ENCODE results near the gene LTC4S.

The LTC4S gene

DNA sequence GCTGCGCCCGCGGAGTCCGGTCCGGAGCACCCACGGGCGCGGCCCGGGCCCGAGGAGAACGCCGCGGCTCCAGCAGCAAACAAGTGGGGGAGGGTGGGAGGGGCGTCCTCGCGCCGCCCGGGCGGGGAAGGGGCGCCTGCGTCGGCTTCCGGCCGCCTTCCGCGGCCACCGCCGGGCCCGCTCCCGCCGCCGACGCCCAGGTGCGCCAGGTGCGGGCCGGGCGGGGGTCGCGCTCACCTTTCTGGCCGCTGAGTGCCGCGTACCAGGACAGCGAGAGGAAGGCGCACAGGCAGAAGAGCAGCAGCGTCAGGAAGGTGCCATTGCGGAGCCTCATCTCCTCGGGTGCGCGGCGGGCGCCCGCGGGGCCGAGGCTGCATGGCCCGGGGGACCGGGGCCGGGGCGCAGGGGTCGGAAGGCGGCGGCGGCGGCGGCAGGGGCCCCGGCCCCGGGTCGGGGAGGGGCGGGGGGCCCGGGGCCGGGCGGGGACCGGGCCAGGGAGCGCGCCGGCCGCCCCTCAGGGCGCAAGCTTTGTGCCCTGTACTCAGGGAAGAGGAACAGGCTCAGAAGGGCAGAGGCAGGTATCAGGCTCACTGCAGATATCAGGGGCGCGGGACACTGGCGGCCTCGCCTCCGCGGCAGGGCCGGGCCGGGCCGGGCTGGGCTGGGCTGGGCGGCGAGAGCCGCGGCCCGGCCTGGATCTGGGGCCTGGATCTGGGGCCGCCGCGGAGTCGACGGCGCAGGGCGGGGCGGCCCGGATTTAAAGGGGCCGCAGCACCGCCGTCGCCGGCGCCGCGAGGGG lies 12.7 kb downstream of the LTC4S start, which contains the start of gene MGAT4B:
Gene MGAT4B (minus strand): TSS at position 617 of the 799 bp plus-strand sequence. CDS start 283 bp downstream, at position 334.
- peak in 1 of 2 donors; percentile 52 for DNase-seq (ENCODE audit: low read depth in 2 of 2)

DNA sequence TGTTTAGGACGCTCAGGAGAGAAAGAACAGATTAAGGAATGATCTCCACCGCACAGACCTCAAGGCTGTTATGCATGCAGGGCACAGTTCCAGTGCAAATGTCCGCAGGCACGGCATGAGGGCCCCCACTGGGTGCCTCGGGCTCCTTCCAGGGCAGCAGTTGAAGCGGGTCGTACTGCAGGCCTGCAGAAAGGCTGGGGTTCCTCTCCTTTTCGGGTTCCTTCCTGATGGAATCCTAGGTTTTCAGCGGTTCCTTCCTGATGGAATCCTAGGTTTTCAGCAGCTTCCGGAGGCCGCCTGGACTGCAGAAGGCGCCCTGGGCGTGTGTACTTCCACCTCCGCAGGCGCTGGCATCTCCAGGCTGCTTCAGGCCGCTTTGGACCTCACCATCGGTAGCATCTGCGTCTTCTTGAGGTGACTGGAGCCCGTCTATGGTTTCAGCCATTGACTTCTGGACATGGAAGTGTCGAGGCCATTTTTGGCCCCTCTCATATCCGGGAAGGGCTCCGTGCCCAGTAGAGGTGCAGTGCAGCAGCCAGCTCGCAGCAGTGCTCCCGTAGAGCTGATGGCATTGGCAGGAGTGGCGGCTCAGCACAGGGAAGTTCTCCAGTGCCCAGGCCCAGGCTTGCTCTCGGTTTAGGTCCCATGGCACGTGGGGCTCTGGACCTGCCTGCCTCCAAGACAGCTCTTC lies 18.5 kb downstream of the LTC4S start:
- no peak for DNase-seq (ENCODE audit: low read depth in 2 of 2)

DNA sequence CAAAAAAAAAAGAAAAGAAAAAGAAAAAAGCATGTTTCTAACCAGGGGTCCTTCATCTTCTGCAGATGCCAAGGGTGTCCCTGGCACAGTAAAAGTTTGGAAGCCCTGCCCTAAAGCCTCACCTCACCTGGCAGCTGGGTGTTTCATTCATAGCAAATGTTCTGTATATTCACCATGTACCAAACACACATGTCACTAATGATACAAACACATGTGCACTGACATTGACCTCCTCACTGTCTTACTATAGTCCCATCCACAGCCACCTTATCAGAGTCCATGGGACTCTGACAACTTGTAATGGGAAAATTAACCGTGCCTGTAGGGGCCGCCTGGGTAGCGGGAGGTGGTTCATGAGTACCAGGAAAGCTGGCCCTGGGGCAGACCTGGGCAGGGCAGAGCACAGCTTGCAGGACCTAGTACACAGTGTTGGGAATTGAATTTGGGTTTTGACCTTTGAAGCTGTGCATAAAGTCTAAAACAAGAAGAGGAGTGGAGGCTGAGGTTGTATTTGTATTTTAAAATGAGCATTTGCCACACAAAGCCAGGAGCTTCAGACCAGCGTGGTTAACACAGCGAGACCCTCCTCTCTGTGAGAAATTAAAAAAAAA lies 19.3 kb downstream of the LTC4S start:
- no peak for DNase-seq (ENCODE audit: low read depth in 2 of 2)

GRCh38 chr5:179814090-179814489 lies 20.3 kb downstream of the LTC4S start:
- DNase-seq (ENCODE audit: low read depth in 2 of 2) = no peak

GRCh38 chr5:179815491-179816249 lies 21.9 kb downstream of the LTC4S start:
- no peak for DNase-seq (ENCODE audit: low read depth in 2 of 2)

DNA sequence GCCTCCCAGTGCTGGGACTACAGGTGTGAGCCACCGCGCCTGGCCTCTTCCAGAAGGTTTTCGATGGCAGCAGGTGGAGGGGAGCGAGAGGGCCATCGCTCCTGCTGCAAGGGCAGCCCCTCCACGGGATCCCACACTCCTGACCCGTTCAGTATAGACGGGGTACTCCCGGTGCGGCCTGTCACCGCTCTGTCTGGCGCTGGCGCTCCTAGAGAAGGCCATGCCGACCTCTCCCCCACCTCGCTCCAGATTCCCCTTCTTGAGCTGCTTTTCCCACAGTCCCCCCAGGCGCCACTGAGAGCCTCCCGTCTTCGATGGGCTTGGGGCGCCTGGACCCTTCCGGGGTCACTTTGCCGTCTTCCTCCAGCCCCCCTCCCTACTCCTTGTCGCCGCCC lies 22.6 kb downstream of the LTC4S start:
- no peak for DNase-seq (ENCODE audit: low read depth in 2 of 2)

GRCh38 chr5:179816796-179817469 lies 23.1 kb downstream of the LTC4S start:
- no peak for DNase-seq (ENCODE audit: low read depth in 2 of 2)

- DNase-seq (ENCODE audit: low read depth in 2 of 2) = no peak
These were observed 23.7 kb downstream of the LTC4S start for GRCh38 chr5:179817470-179817840.

- no peak for DNase-seq (ENCODE audit: low read depth in 2 of 2)
These were observed 24.3 kb downstream of the LTC4S start for GRCh38 chr5:179817890-179818745.

DNA sequence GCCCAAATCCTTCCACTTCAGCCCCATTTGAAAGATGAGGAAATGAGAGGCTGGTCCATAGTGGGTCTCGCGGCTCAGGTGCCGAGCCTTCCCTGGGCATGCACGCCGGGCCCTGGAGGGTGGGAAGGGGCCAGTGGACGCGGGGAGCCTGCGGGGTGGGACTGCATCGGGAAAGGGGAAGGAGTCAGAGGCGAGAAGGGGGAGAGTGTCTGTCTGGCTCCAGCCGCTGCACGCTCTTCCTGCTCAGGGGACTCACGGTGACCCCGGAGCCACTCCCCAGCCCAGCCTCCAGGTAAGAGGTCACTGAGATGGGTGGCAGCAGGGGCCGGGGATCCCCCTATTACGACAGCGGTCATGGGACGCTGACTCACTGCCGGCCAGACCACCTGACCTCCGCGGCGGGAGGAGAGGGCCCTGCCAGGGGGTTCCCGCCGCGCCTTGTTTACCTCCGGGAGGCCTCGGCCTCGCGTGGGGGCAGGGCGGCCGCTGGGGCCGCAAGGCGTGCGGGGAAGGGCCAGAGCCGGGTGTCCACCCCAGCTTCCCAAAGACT lies 25.0 kb downstream of the LTC4S start:
- peak in 1 of 2 donors; percentile 70 for DNase-seq (ENCODE audit: low read depth in 2 of 2)

- no peak for DNase-seq (ENCODE audit: low read depth in 2 of 2)
These were observed 25.7 kb downstream of the LTC4S start for GRCh38 chr5:179819296-179820126.

- no peak for DNase-seq (ENCODE audit: low read depth in 2 of 2)
These were observed 26.3 kb downstream of the LTC4S start for GRCh38 chr5:179820127-179820482.

- DNase-seq (ENCODE audit: low read depth in 2 of 2) = peak in 1 of 2 donors; percentile 71
These were observed 26.9 kb downstream of the LTC4S start, which contains the start of gene SQSTM1 for GRCh38 chr5:179820483-179821297. Gene SQSTM1, plus strand, starts transcription at chr5:179820905. Its CDS starts 32 bp downstream, at chr5:179820937.

GRCh38 chr5:179821298-179822058 lies 27.7 kb downstream of the LTC4S start:
- peak; percentile 77 to 79 for DNase-seq (ENCODE audit: low read depth in 2 of 2)

DNA sequence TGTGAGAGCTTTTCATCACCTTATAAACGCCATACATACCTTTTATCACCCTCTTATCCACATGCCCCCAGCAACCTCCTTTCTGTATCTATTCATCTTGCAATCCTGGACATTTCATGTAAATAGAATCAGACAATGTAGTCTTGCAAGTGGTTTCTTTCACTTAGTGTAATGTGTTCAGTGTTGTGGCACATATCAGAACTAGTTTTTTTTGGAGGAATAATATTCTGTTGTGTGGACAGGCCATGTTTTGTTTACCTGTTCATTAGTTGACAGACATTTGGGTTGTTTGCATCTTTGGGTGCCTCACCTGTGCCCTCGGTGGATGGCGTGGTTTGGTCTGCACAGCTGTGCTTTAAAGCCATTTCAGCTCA lies 28.3 kb downstream of the LTC4S start:
- DNase-seq (ENCODE audit: low read depth in 2 of 2) = no peak

GRCh38 chr5:179822444-179822990 lies 28.7 kb downstream of the LTC4S start:
- no peak for DNase-seq (ENCODE audit: low read depth in 2 of 2)

Data from stimulated activated CD4-positive, alpha-beta T cell treated with anti-CD3 and anti-CD28 coated beads, Interleukin-15, amount 100 ng/mL, for 48 hours (primary cell).